ENCODE data around the gene MUC16.

The MUC16 gene

DNA sequence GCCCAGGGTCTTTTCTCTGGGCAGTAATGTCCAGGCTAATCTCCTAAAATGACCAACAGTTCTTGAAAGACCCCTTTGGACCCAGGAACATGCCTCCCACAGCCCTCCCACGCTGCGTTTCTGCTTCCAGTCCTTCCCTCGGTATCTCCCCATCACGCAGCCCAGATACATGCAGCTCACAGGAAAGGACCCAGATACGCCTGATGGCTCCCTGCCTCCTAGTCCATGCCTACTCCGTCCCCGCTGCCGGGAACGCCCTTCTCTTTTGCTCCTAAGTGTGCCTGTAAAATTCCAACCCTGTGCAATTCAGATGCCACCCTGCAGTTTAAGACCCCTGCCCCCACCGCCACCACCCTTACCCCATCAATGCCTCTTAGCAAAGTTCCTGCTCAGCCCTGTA is 778 bp downstream of the MUC16 start:
- no peak for DNase-seq (ENCODE audit: low read depth in 2 of 3, low spot score in 1 of 3)

DNA sequence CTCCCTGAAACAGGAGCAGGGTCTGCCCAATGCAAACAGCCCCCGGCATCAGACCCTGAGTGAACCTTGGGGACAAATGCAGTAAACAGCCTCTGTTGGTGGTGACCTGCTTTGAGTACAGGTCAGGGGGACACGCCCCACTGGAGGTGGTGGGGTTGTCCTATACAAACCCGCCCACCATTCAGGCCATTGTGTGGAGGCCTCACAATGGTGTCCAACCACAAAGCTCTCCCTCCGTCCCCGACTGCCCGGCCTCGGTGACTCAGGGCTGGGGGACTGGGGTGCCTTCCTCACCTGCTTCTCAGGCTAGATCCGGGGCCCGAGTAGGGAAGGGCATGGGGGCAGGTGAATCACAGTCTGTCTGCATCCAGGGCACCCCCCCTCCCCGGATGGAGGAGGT is 1.5 kb downstream of the MUC16 start:
- DNase-seq (ENCODE audit: low read depth in 2 of 3, low spot score in 1 of 3), result no peak

DNA sequence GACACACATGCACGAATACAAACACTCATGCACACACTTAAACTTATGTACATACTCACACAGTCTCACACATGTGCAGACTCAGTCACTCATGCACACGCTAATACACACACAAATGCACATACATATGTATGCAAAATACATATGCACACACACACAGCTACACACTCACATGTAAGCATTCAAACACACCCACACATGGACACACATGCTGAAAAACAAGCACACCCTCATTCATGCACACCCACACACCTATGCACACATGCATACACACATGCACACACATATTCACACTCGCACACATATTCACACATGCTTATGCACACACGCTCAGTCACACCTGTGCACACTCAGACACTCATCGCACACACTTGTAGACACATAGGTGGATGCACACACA is 9.3 kb downstream of the MUC16 start:
- DNase-seq (ENCODE audit: low read depth in 2 of 3, low spot score in 1 of 3), result no peak

DNA sequence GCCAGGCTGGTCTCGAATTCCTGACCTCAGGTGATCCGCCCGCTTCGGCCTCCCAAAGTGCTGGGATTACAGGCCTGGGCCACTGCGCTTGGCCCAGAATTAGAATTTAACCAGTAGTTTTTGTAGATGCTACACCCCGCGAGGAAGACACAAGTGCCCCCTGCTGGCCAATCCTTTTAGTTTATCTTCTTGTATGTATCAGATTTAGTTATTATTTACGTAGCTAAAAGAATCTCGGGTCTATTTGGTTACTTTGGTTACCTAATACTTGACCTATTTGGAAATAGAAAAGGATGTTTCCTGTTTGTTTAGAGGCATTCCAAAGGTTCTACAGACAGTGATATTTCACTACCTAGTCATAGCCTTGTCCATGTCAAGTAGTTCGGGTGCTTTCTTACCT is 22.0 kb downstream of the MUC16 start:
- peak in 1 of 3 donors; percentile 21 for DNase-seq (ENCODE audit: low read depth in 2 of 3, low spot score in 1 of 3)

DNA sequence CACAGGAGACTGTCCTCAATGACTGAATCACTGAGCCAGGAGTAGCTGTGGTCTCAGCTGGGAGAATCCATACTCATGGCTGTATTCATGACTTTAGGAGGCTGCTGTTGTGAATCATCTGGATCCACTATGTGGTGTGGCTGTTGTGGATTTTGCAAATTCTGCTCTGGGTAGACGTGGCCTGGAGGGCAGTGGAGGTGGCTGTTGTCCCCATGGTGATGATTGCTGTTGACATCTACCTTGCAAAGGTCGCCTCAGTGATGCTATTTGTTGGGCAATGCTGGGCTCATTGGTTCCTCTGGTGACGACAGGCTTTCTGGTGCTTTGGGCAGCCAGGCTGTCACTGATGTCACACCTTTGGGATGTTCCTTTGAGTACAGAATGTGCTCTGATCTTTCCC is 23.9 kb downstream of the MUC16 start:
- DNase-seq (ENCODE audit: low read depth in 2 of 3, low spot score in 1 of 3), result no peak

DNA sequence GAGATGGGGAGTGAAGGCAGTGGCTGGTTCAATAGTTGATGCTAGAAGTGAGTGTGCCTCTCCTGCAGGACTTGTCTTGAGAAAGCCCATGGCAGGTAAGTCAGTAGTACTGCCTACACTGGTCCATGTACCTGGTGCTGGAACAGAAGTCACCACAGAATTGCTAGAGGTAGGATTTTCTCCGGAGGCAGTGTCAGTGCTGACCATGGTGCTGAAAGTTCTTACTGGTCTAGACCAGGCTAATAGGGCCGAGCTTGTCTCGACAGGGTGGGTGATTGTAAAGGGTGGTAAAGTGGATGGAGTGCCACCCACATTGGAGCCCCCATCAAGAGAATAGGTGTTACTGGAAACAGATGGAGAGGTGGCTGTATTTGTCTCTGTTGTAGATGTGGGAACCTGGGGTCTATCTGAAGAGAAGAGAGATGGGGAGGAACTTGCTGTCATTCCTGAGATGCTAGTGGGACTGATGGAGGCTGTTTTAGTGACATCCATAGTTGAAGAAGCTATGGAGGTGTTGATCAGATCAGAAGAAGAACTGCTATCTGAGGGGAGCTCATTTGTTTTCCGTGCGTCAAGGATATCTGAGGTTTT is 36.6 kb downstream of the MUC16 start:
- DNase-seq (ENCODE audit: low read depth in 2 of 3, low spot score in 1 of 3), result no peak

DNA sequence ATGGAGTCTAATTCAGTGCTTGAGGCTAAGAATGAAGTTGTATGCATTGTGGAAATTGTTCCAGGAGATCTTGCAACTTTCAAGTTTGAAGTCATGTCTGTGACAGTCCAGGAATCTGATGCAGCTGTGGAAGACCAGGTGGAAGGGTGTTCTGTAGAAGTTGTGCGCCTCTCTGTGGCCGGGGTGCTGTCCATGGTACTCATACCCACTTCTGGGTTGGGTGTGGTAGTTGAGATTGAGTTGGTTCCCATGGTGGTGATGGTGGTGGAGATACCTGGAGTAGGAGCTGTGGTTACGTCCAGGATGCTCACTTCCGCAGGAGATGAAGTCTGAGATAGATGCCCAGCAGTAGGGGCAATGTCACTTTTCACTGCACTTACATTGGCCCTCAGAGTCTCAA is 44.3 kb downstream of the MUC16 start:
- no peak for DNase-seq (ENCODE audit: low read depth in 2 of 3, low spot score in 1 of 3)
